22Rv1 (cell line): ENCODE measurements around the gene PID1.

Experiments used
- H3K27ac ChIP-seq: fragments of 450-650 bp; 2 replicates; pipeline ENCODE4 v1.5.1; 2017
- CTCF ChIP-seq: fragments of 450-650 bp; IDR thresholded peaks from 2 replicates; pipeline ENCODE4 v1.5.1; 2017; ENCODE audit warnings: mild to moderate bottlenecking
- ZFX ChIP-seq: fragments of 450-650 bp; IDR thresholded peaks from 2 replicates; pipeline ENCODE4 v1.6.1; 2017; ENCODE audit warnings: antibody characterized with exemption, borderline replicate concordance

The PID1 gene

GRCh38 chr2:229107601-229108000 lies 163.5 kb downstream of the PID1 start:
- TF ChIP-seq ZFX (no peak), CTCF (no peak)
- H3K27ac ChIP-seq, result no peak overlapping the region

GRCh38 chr2:229104974-229105387 lies 166.1 kb downstream of the PID1 start:
- TF ChIP-seq ZFX (no peak), CTCF (no peak)
- H3K27ac ChIP-seq, result no peak overlapping the region

- no peak overlapping the region for H3K27ac ChIP-seq
- TF ChIP-seq CTCF (no peak), ZFX (no peak)
These were observed 167.1 kb downstream of the PID1 start for GRCh38 chr2:229104025-229104424.

GRCh38 chr2:229101314-229101713 lies 169.8 kb downstream of the PID1 start:
- TF ChIP-seq CTCF (no peak), ZFX (no peak)
- no peak overlapping the region for H3K27ac ChIP-seq

- no peak overlapping the region for H3K27ac ChIP-seq
- no peak for TF ChIP-seq CTCF
- no peak for TF ChIP-seq ZFX
These were observed 171.9 kb downstream of the PID1 start for GRCh38 chr2:229099231-229099630.

- TF ChIP-seq ZFX (no peak), CTCF (no peak)
- H3K27ac ChIP-seq, result no peak overlapping the region
These were observed 172.3 kb downstream of the PID1 start for GRCh38 chr2:229098801-229099200.

GRCh38 chr2:229096409-229097066 lies 174.5 kb downstream of the PID1 start:
- H3K27ac ChIP-seq, result no peak overlapping the region
- no peak for TF ChIP-seq CTCF
- TF ChIP-seq ZFX, result no peak
